ENCODE data around the gene RETNLB.

Gene RETNLB

GRCh38 chr3:108724101-108724500 lies 33.1 kb downstream of the RETNLB start:
- H3K4me1 Mint-ChIP-seq, result peaks cover 4% of the 10 kb centered on the region
- H3K36me3 Mint-ChIP-seq, result no peaks in the 10 kb centered on the region
- H3K4me3 Mint-ChIP-seq, result no peak overlapping the region
- no peak for ATAC-seq (ENCODE audit: low read depth)
- H3K27me3 Mint-ChIP-seq, result peaks cover 7% of the 10 kb centered on the region
- H3K27ac Mint-ChIP-seq, result no peak overlapping the region
- peaks cover 2% of the 10 kb centered on the region for H3K9me3 Mint-ChIP-seq
- no peak for DNase-seq (ENCODE audit: low spot score in 2 of 2)

- no peak overlapping the region for H3K27ac Mint-ChIP-seq
- ATAC-seq (ENCODE audit: low read depth), result no peak
These were observed 34.5 kb downstream of the RETNLB start for GRCh38 chr3:108722724-108723123.

GRCh38 chr3:108719178-108719806 lies 37.9 kb downstream of the RETNLB start:
- H3K4me1 Mint-ChIP-seq, result peaks cover 4% of the 10 kb centered on the region
- peaks cover 2% of the 10 kb centered on the region for H3K9me3 Mint-ChIP-seq
- DNase-seq (ENCODE audit: low spot score in 2 of 2) (no peak), ATAC-seq (ENCODE audit: low read depth) (no peak)
- H3K36me3 Mint-ChIP-seq, result no peaks in the 10 kb centered on the region
- peaks cover 1% of the 10 kb centered on the region for H3K27me3 Mint-ChIP-seq
- H3K27ac Mint-ChIP-seq, result no peak overlapping the region
- no peak overlapping the region for H3K4me3 Mint-ChIP-seq

More at GRCh38 chr3:108722724-108723123, 34.5 kb downstream of the RETNLB start:
- no peak for DNase-seq (ENCODE audit: low spot score in 2 of 2)
- peaks cover 4% of the 10 kb centered on the region for H3K27me3 Mint-ChIP-seq
- peaks cover 4% of the 10 kb centered on the region for H3K4me1 Mint-ChIP-seq
- H3K36me3 Mint-ChIP-seq, result no peaks in the 10 kb centered on the region
- peaks cover 2% of the 10 kb centered on the region for H3K9me3 Mint-ChIP-seq
- H3K4me3 Mint-ChIP-seq, result no peak overlapping the region

GRCh38 chr3:108718454-108718853 lies 38.8 kb downstream of the RETNLB start:
- Mint-ChIP-seq H3K4me1 (no peaks in the 10 kb centered on the region), H3K4me3 (no peak overlapping the region), H3K27me3 (peaks cover 2% of the 10 kb centered on the region), H3K9me3 (peaks cover 2% of the 10 kb centered on the region), H3K27ac (no peak overlapping the region), H3K36me3 (no peaks in the 10 kb centered on the region)
- ATAC-seq (ENCODE audit: low read depth), result no peak
- DNase-seq (ENCODE audit: low spot score in 2 of 2), result no peak

- H3K4me3 Mint-ChIP-seq, result no peak overlapping the region
- DNase-seq (ENCODE audit: low spot score in 2 of 2) (no peak), ATAC-seq (ENCODE audit: low read depth) (no peak)
- no peaks in the 10 kb centered on the region for H3K4me1 Mint-ChIP-seq
- H3K27me3 Mint-ChIP-seq, result peaks cover 5% of the 10 kb centered on the region
- H3K9me3 Mint-ChIP-seq, result no peaks in the 10 kb centered on the region
- H3K27ac Mint-ChIP-seq, result no peak overlapping the region
- H3K36me3 Mint-ChIP-seq, result no peaks in the 10 kb centered on the region
These were observed 43.4 kb downstream of the RETNLB start for GRCh38 chr3:108713816-108714215.

GRCh38 chr3:108713009-108713516 lies 44.1 kb downstream of the RETNLB start:
- H3K27me3 Mint-ChIP-seq, result peaks cover 5% of the 10 kb centered on the region
- ATAC-seq (ENCODE audit: low read depth) (no peak), DNase-seq (ENCODE audit: low spot score in 2 of 2) (no peak)
- no peaks in the 10 kb centered on the region for H3K36me3 Mint-ChIP-seq
- no peaks in the 10 kb centered on the region for H3K4me1 Mint-ChIP-seq
- H3K27ac Mint-ChIP-seq, result no peak overlapping the region
- no peaks in the 10 kb centered on the region for H3K9me3 Mint-ChIP-seq
- no peak overlapping the region for H3K4me3 Mint-ChIP-seq

All from memory B cell (primary cell).